Measurements from ENCODE around the gene IGSF9B.

Gene IGSF9B

GRCh38 chr11:133889188-133889587 lies 67.6 kb downstream of the IGSF9B start:
- TF ChIP-seq TOX (CRISPR knock-in tag; IDR thresholded peaks at IDR 0.05; ENCODE audit: borderline replicate concordance) (no peak), ZNF70 (CRISPR knock-in tag; IDR thresholded peaks at IDR 0.05) (no peak), ZFP30 (CRISPR knock-in tag; IDR thresholded peaks at IDR 0.05) (no peak), OSR1 (CRISPR knock-in tag; IDR thresholded peaks at IDR 0.05) (no peak), ZFP3 (CRISPR knock-in tag; IDR thresholded peaks at IDR 0.05) (no peak), GLIS3 (CRISPR knock-in tag; IDR thresholded peaks at IDR 0.05) (no peak), ZC3H10 (CRISPR knock-in tag; IDR thresholded peaks at IDR 0.05) (no peak), CSRNP3 (CRISPR knock-in tag; IDR thresholded peaks at IDR 0.05) (no peak), ZNF565 (CRISPR knock-in tag; conservative IDR thresholded peaks at IDR 0.05; ENCODE audit: low read depth) (no peak), ESRRG (CRISPR knock-in tag; IDR thresholded peaks at IDR 0.05) (no peak), TCF4 (CRISPR knock-in tag; IDR thresholded peaks at IDR 0.05; ENCODE audit: borderline replicate concordance) (no peak), RARB (CRISPR knock-in tag; IDR thresholded peaks at IDR 0.05) (no peak), CSDC2 (CRISPR knock-in tag; IDR thresholded peaks at IDR 0.05) (no peak), ZNF8 (CRISPR knock-in tag; IDR thresholded peaks at IDR 0.05) (no peak)
- TF ChIP-seq, protein P1, sequence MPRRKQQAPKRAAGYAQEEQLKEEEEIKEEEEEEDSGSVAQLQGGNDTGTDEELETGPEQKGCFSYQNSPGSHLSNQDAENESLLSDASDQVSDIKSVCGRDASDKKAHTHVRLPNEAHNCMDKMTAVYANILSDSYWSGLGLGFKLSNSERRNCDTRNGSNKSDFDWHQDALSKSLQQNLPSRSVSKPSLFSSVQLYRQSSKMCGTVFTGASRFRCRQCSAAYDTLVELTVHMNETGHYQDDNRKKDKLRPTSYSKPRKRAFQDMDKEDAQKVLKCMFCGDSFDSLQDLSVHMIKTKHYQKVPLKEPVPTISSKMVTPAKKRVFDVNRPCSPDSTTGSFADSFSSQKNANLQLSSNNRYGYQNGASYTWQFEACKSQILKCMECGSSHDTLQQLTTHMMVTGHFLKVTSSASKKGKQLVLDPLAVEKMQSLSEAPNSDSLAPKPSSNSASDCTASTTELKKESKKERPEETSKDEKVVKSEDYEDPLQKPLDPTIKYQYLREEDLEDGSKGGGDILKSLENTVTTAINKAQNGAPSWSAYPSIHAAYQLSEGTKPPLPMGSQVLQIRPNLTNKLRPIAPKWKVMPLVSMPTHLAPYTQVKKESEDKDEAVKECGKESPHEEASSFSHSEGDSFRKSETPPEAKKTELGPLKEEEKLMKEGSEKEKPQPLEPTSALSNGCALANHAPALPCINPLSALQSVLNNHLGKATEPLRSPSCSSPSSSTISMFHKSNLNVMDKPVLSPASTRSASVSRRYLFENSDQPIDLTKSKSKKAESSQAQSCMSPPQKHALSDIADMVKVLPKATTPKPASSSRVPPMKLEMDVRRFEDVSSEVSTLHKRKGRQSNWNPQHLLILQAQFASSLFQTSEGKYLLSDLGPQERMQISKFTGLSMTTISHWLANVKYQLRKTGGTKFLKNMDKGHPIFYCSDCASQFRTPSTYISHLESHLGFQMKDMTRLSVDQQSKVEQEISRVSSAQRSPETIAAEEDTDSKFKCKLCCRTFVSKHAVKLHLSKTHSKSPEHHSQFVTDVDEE (CRISPR knock-in tag; IDR thresholded peaks at IDR 0.05): no peak
- TF ChIP-seq, protein P2, sequence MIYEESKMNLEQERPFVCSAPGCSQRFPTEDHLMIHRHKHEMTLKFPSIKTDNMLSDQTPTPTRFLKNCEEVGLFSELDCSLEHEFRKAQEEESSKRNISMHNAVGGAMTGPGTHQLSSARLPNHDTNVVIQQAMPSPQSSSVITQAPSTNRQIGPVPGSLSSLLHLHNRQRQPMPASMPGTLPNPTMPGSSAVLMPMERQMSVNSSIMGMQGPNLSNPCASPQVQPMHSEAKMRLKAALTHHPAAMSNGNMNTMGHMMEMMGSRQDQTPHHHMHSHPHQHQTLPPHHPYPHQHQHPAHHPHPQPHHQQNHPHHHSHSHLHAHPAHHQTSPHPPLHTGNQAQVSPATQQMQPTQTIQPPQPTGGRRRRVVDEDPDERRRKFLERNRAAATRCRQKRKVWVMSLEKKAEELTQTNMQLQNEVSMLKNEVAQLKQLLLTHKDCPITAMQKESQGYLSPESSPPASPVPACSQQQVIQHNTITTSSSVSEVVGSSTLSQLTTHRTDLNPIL (CRISPR knock-in tag; IDR thresholded peaks at IDR 0.05; ENCODE audit: low read depth): no peak
- TF ChIP-seq, protein P3, sequence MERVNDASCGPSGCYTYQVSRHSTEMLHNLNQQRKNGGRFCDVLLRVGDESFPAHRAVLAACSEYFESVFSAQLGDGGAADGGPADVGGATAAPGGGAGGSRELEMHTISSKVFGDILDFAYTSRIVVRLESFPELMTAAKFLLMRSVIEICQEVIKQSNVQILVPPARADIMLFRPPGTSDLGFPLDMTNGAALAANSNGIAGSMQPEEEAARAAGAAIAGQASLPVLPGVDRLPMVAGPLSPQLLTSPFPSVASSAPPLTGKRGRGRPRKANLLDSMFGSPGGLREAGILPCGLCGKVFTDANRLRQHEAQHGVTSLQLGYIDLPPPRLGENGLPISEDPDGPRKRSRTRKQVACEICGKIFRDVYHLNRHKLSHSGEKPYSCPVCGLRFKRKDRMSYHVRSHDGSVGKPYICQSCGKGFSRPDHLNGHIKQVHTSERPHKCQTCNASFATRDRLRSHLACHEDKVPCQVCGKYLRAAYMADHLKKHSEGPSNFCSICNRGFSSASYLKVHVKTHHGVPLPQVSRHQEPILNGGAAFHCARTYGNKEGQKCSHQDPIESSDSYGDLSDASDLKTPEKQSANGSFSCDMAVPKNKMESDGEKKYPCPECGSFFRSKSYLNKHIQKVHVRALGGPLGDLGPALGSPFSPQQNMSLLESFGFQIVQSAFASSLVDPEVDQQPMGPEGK (CRISPR knock-in tag; IDR thresholded peaks at IDR 0.05; ENCODE audit: borderline replicate concordance): no peak
- no peak for ATAC-seq

- ATAC-seq: no peak
- TF ChIP-seq, protein P4, sequence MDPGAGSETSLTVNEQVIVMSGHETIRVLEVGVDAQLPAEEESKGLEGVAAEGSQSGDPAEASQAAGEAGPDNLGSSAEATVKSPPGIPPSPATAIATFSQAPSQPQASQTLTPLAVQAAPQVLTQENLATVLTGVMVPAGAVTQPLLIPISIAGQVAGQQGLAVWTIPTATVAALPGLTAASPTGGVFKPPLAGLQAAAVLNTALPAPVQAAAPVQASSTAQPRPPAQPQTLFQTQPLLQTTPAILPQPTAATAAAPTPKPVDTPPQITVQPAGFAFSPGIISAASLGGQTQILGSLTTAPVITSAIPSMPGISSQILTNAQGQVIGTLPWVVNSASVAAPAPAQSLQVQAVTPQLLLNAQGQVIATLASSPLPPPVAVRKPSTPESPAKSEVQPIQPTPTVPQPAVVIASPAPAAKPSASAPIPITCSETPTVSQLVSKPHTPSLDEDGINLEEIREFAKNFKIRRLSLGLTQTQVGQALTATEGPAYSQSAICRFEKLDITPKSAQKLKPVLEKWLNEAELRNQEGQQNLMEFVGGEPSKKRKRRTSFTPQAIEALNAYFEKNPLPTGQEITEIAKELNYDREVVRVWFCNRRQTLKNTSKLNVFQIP (CRISPR knock-in tag; IDR thresholded peaks at IDR 0.05; ENCODE audit: borderline replicate concordance, low read depth): no peak
- TF ChIP-seq ISL1 (CRISPR knock-in tag; IDR thresholded peaks at IDR 0.05) (no peak), TCF4 (CRISPR knock-in tag; IDR thresholded peaks at IDR 0.05; ENCODE audit: borderline replicate concordance) (no peak), SNAI2 (CRISPR knock-in tag; IDR thresholded peaks at IDR 0.05) (no peak), ZFP3 (CRISPR knock-in tag; IDR thresholded peaks at IDR 0.05) (no peak), TOX (CRISPR knock-in tag; IDR thresholded peaks at IDR 0.05; ENCODE audit: borderline replicate concordance) (no peak), BACH2 (CRISPR knock-in tag; IDR thresholded peaks at IDR 0.05; ENCODE audit: borderline replicate concordance) (no peak), ARNTL (CRISPR knock-in tag; IDR thresholded peaks at IDR 0.05; ENCODE audit: borderline replicate concordance, low read depth) (no peak), ZFP30 (CRISPR knock-in tag; IDR thresholded peaks at IDR 0.05) (no peak), ZC3H10 (CRISPR knock-in tag; IDR thresholded peaks at IDR 0.05) (no peak), CSDC2 (CRISPR knock-in tag; IDR thresholded peaks at IDR 0.05) (no peak), ZNF565 (CRISPR knock-in tag; conservative IDR thresholded peaks at IDR 0.05; ENCODE audit: low read depth) (no peak), RARB (CRISPR knock-in tag; IDR thresholded peaks at IDR 0.05) (no peak), GLIS3 (CRISPR knock-in tag; IDR thresholded peaks at IDR 0.05) (no peak), ZNF8 (CRISPR knock-in tag; IDR thresholded peaks at IDR 0.05) (no peak)
- TF ChIP-seq, protein P2 (CRISPR knock-in tag; IDR thresholded peaks at IDR 0.05; ENCODE audit: low read depth): no peak
These were observed 69.0 kb downstream of the IGSF9B start for GRCh38 chr11:133887692-133888332.
